ENCODE results near the gene SPSB2.

GRCh38 chr12:6854036-6854435 lies 19.1 kb downstream of the SPSB2 start:
- no peak for TF ChIP-seq JUNB (IDR thresholded peaks at IDR 0.05; ENCODE audit: unreplicated experiment)
- no peak for TF ChIP-seq CTCF (conservative IDR thresholded peaks at IDR 0.05; ENCODE audit: low read depth in 2 of 2)
- TF ChIP-seq POLR2AphosphoS5 (IDR thresholded peaks at IDR 0.05; ENCODE audit: low read depth) = no peak
- TF ChIP-seq CREB1 (CRISPR knock-in tag; IDR thresholded peaks at IDR 0.05; ENCODE audit: low read depth) = no peak
- TF ChIP-seq REST (IDR thresholded peaks at IDR 0.05; ENCODE audit: unreplicated experiment) = no peak
- TF ChIP-seq EZH2 (IDR thresholded peaks at IDR 0.05; ENCODE audit: low read depth, unreplicated experiment) = no peak
- TF ChIP-seq ZNF331 (CRISPR knock-in tag; IDR thresholded peaks at IDR 0.05; ENCODE audit: low read depth) = no peak
- TF ChIP-seq NANOG (IDR thresholded peaks at IDR 0.05; ENCODE audit: borderline replicate concordance) = no peak
- TF ChIP-seq ETS1 (IDR thresholded peaks at IDR 0.05) = no peak
- TF ChIP-seq STAT1 (IDR thresholded peaks at IDR 0.05; ENCODE audit: unreplicated experiment) = no peak

Data from GM23338 (cell line).